Adrenal gland (tissue), 5 donors: Measurements from ENCODE around the gene KLHL25.

ENCODE experiments used
- CTCF ChIP-seq, 6 experiments: fragments of 450-650 bp in 4 of 6; fragments of 200-600 bp in 2 of 6; sonication (generic) in 1 of 6; IDR thresholded peaks; 1 replicate in 5 of 6; 2 replicates in 1 of 6; pipeline versions ENCODE4 v1.5.1 to v1.8.0; 2016 to 2021; ENCODE audit warnings: antibody characterized with exemption in 6 of 6, mild to moderate bottlenecking in 2 of 6, moderate library complexity in 1 of 6
- POLR2A ChIP-seq, 2 donors: fragments of 450-650 bp; IDR thresholded peaks; one replicate each; pipeline ENCODE4 v1.6.1; 2017; ENCODE audit warnings: antibody characterized with exemption in 2 of 2, mild to moderate bottlenecking in 2 of 2, moderate library complexity in 1 of 2
- donor health status: DM: no; HTN: no; CAD: no.

GRCh38 chr15:85746641-85747040, 48.1 kb downstream of the KLHL25 start:
- no peak for TF ChIP-seq CTCF (IDR thresholded peaks at IDR 0.05)
- TF ChIP-seq POLR2A (IDR thresholded peaks at IDR 0.05) = no peak
